HG03457 (cell line): ENCODE results near the gene NOTCH4.
"Not testable (repeated sequence)": the region's sequence is repeated elsewhere in the genome, so short reads cannot be mapped to it uniquely, and the experiment has no call there.

Experiments
- ATAC-seq: cut with Tn5 transposase; IDR thresholded peaks from one replicate; pipeline ENCODE4 v1.9.1; 2021; ENCODE audit warnings: moderate number of reproducible peaks; ENCODE audit not compliant: unreplicated experiment

NOTCH4 gene

DNA sequence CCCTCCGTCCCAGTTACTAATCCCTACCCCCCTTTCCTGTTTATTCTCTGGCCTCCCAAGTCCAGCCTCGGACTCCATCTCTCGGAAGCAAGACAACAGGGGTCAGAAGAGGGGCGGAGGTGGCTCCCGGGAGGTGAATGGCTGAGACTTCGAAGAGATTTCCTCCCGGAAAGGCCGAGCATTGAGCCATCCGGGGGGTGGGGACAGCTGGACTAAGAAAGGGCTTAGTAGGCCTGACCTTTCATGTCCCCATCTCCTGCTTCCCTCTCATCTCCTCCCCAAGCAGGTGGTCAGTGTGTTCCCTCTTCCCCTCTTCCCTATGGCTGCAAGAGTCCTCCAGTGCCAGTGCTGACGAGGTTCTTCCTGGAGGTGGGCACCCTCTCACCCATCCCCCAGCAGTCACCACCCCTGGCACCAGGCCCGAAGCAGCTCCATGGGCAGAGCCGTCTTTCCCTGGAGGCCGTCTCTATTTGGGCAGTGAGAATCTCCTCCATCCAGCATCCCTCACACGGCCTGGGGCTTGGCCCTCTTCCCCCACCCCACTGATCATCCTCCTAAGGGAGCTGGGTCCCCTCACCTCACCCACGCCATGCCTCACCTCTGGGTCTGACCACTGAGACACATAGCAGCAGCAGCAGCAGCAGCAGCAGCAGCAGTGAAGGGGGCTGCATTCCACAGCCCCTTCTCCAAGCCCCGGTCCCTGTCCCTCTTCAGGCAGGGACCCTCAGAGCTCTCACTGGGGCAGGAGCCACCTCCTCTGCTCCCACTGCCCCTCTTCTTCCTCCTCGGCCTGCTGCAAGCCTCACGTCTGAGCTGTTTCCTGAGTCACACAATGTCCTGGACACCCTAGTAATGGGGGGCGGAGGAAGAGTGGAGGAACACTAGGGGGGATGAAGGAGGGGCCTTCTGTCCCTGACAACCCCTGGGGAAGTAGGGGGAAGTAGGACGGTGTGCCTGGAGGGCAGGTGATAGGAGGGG, at the start of gene NOTCH4:
Gene NOTCH4, minus strand, starts transcription at position 810 of the 978 bp plus-strand sequence. Its CDS starts 139 bp downstream, at position 671.
- no peak for ATAC-seq

DNA sequence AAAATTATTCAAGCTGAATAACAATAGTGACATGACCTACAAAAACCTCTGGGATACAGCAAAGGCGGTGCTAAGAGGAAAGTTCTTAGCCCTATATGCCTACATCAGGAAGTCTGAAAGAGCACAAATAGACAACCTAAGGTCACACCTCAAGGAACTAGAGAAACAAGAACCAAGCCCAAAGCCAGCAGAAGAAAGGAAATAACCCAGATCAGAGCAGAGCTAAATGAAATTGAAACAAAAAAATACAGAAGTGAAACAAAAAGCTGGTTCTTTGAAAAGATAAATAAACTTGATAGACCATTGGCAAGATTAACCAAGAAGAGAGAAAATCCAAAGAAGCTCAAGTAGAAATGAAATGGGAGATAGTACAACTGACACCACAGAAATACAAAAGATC, 47.6 kb upstream of the NOTCH4 start:
- no peak for ATAC-seq

DNA sequence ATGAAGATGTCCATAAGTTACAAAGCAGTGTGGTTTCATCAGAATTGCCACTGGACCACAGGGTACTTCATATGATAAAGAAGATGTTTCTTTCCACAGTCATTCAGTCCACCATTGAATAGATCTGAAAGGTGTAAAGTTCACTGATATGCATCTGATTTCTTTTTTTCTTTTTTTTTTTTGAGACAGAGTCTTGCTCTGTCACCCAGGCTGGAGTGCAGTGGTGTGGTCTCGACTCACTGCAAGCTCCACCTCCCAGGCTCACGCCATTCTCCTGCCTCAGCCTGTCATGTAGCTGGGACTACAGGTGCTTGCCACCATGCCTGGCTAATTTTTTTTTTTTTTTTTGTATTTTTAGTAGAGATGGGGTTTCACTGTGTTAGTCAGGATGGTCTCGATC, 44.6 kb upstream of the NOTCH4 start:
- not testable (repeated sequence) for ATAC-seq

DNA sequence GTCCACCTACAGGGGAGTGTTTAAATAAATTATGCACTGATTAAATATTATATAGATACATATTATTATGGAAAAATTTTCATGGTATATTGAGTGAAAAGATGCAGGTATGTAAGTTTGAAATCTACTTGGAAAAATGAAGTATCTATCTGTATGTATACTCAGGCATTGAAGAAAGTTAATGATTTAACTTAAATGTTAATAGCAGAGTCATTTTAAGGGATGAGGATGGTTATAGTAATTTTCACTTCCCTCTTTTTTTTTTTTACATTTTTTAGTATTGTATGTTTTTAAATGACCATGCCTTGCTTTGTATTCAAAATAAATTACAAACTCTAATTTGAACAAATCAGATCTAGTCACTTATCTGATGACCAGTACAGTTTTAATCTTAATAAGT, 43.2 kb upstream of the NOTCH4 start:
- ATAC-seq: no peak

DNA sequence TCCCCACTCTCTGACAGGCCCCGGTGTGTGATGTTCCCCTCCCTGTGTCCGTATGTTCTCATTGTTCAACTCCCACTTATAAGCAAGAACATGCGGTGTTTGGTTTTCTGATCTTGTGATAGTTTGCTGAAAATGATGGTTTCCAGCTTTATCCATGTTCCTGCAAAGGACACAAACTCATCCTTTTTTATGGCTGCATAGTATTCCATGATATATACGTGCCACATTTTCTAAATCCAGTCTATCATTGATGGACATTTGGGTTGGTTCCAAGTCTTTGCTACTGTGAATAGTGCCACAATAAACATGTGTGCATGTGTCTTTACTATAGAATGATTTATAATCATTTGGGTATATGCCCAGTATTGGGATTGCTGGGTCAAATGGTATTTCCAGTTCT, 33.4 kb upstream of the NOTCH4 start:
- ATAC-seq: not testable (repeated sequence)

DNA sequence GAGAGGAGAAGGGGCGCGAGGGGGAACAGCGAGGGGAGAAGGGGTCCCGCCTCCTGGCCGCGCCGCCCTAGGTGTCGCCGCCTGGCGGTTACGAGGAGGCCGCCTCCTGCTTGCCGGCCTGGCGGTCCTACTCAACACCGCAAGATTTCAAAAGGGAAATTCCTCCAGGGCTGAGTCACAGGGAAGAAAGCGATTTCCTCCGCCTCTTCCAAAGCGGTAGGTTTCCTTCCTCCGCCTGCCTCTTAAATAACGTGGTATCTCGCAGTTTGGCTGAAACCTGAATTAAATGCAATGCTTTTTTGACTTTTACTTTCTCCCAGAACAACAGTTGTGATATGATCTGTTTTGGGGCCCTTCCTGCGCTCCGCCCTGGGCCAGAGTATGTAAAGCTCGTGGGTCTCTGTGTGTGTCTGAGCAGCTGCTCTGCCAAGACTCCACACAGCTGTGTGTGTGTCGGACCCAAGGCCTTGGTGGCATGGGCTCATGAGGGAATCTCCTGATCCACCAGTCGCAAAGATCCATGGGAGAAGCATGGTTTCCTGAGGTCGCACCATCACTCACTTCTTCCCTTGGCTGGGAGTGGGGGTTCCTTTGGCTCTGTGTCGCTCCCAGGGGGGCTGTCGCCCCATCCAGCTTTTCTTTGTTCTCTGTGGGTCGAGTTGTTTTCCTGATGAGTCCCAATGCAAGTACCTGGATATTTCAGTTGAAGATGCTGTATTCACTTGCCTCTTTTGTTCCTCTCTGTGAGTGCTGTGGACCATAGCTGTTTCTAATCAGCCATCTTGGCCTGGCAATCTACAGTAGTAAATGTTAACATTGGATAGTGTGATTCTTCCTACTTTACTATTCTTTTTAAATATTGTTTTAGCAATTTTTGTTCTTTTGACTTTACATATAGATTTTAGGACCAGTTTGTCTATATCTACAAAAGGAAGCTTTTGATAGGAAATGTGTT, 31.6 kb upstream of the NOTCH4 start:
- ATAC-seq: no peak

DNA sequence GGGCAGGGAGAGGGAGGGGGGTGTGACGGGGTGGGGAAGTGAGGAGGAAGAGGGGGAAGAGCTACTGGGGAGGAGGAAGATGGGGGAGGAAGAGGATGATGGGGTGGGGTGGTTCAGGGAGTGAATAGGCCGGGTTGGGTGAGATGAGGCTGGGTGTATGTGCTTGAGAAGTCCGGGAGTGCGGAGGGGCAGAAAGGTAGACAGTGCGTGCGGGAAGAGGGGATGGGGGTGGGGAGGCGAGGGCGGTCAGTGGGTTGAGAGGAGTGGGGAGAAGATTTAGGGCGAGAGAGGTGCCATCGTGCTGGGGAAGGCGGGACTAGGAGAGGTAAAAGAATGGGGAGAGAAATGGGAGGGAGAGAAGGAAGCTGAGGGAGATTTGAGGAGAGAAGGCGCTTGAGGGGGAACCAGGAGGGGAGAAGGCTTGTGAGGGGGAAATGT, 30.9 kb upstream of the NOTCH4 start:
- no peak for ATAC-seq

DNA sequence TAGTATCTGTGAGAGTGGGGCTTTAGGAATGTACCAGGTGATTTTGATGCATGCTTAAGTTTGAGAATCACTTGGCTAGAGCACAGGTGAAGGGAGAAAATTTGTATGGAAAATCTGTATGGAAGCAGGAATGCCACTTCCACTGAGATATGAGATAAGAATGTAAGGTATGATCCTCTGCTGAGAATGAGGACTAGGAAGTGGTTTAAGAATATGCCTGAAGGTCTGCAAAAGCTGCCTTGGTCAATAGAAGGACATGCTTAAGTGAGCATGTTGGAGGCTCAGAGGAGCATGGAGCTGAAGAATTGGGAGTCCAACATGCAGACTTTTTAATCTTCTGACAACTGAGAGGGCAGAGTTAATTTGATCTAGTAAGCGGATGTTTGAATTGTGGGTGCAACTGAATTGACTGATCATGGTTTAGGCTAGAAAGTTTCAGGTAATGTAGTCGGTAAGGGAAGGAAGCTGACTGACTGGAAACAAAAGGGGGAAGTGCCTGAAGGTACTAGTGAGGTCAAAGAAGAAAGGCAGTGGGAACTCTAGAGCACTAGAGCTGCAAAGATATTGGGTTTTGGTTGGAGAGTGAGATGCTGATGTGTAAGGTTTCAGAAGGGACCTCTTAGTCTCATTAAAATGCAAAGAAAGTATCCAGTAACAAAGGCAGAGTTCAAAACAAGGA, 28.6 kb upstream of the NOTCH4 start:
- no peak for ATAC-seq

DNA sequence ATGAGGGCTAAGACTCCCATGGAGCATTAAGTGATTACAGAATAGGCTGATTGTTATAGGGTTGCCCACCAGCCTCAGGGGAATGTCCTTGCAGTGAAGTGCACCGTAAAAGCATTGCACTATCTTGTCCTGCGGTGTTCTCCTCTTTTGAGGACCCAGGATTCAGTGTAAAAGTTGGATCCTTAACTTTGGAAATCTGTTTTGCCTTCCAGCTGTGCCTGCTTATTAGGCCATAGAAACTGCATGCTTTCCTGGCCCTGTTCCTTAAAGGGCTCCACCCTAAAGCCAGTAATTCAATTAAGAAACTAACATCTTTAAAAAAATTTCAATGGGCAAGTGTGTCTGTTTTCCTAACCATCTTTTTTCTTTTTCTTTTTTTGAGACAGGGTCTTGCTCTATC, 25.4 kb upstream of the NOTCH4 start:
- ATAC-seq: no peak

DNA sequence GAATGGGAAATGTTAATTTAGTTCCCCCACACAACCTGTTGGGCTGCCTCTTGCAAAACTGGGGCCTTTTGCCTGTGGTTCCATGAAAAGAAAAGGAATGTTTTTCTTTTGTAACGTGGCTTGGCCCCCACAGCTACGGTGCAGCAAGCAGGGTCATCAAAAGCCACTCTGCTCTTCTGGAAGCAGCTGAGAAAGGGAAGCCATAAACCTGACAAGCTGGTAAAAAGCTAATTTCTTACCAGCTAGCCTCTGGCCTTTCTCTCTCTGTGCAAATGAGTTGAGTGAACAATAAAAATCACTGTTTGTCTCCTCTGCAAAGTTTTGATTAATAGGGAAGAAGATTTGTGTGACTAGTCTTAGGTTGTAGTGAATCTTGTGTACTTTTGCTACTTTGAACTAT, 23.5 kb upstream of the NOTCH4 start:
- no peak for ATAC-seq

DNA sequence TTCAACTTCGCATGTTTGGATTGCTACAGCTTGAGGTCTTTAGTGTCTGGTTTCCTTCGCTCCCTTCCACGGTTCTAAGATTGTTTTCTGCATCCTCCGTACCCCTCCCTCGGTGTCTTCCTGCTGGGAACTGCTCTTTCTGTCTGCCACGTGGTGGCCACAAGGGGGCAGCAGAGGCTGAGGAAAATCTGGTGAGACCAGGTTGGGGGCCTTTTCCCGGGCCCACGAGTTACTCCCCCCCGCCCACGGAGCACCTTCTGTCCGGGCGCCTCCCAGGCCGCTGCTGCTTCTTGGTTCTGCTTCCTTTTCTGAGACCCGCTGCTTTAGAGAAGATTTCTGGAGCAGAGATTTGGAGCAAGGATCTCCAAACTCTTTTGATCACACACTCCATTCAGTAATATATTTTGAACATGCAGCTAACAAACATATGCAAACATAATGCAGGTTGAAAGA, 21.1 kb upstream of the NOTCH4 start:
- ATAC-seq: no peak

DNA sequence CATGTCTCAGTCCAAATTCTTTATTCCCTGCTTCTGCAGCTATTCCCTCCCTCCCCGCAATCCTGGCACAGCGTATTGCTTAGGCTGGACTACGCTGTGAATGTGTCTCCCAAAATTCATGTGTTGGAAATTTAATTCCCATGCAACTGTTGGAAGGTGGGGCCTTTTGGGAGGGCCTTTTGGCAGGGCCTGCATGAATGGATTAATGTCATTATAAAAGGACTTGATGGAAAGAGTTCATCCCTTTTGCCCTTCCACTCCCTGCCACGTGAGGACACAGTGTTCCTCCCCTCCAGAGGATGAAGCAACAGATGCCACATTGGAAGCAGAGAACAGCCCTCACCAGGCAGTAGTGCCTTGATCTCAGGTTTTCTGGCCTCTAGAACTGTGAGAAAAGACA, 20.4 kb upstream of the NOTCH4 start:
- ATAC-seq: no peak

DNA sequence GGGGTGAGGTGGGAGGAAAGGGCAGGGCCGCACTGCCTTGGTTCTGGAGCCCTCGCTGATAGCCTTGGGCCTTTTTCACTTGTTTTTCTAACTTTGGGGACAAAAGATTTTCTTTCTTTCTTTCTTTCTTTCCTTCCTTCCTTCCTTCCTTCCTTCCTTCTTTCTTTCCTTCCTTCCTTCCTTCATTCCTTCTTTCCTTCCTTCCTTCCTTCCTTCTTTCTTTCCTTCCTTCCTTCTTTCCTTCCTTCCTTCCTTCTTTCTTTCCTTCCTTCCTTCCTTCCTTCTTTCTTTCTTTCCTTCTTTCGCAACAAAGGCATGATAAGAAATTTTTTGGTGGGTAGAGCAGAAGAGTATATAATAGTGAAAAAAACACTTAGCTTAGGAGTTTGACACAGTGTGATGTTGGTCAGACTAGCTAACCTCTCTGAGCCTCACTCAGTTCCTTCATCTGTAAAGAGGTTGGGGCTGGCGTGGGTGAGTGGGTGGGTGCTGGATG, 18.5 kb upstream of the NOTCH4 start:
- not testable (repeated sequence) for ATAC-seq

DNA sequence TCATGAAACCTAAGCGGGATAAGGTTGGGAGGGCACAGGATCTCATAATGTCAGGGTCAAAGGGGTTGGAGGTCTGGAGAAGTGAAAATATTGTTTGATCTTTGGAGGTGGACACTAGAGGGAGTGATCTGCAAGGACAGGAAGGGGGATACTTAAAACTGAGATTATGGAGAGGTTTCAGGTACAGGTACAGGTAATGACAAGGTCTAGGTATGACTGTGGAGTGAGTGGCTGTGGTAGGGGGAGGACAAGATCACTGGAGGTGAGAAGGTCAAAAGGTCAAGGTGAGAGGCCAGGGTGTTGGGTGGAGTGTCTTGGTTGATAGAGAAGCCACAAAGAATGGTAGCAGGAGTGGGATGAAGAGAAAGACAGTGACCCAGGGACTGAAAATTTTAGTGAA, 16.8 kb upstream of the NOTCH4 start:
- no peak for ATAC-seq

DNA sequence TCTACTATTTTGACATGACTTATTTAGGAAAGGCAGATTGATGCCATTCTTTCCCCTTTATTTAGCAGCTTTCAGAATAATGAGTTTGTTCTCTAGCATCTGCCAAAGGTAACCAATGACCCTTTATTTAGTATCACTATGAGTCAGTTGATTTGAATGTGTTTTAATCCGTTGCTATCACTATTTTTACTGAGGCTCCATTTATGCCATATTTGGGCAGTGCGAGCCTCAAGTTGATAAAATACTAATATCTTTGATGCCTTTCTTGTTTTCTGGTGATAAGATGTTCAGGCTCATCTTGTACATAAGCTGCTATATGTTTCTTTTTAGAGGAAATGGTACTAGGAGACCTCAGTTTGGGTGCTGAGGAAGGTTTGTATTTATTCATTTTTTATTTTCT, 15.6 kb upstream of the NOTCH4 start:
- ATAC-seq: no peak

DNA sequence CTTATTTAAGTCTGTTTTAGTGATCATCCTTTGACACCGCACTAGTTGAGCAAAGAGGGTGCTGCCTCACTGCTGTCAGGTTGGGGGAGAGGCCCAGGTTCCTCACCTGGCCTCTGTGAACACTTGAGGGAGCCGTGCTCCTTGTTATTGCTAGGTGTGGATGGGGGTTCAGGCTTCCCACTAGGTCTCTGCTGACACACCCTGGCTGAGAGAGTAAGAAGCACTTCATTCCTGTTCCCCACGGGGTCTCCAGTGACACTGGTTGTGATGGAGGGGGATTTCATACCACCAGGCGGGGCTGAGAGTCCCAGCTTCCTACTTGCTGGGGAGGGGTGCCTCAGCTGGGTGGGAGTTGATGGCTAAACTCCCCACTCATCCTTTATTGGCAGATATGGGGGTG, 11.1 kb upstream of the NOTCH4 start:
- no peak for ATAC-seq

DNA sequence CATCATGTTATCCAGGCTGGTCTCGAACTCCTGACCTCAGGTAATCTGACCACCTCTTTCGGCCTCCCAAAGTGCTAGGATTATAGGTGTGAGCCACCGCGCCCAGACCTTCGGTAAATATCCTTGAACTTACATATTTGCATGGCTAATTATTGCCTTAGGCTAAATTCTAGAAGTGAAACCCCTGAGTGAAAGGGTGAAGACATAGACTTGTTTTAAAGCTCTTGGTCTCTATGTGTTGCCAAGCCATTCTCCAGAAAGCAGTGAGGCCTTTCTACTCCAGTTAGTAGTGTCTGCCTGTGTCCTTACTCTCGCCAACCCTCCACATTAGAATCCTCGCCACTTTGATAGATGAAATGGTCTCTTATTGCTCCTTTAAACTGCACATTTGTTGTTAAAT, 2.6 kb upstream of the NOTCH4 start:
- no peak for ATAC-seq

DNA sequence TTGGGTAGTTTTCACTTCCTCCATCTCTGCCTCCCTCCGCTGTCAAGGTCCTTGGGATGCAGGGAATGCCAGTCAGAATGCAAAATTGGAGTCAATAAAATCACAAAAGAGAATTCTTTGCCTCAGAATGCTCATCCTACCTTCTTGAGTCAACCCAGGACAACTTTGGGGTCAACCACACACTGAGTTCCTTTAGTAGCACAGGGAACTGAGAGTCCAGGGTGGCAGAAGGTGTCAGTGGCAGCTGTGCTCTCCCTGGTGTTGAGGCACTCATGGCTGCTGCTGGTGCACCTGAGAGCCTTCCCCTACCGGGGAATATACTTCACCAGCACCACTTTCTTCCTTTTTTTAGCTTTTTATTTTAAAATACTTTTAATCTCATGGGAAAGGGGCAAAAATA, 829 bp upstream of the NOTCH4 start:
- ATAC-seq: no peak

DNA sequence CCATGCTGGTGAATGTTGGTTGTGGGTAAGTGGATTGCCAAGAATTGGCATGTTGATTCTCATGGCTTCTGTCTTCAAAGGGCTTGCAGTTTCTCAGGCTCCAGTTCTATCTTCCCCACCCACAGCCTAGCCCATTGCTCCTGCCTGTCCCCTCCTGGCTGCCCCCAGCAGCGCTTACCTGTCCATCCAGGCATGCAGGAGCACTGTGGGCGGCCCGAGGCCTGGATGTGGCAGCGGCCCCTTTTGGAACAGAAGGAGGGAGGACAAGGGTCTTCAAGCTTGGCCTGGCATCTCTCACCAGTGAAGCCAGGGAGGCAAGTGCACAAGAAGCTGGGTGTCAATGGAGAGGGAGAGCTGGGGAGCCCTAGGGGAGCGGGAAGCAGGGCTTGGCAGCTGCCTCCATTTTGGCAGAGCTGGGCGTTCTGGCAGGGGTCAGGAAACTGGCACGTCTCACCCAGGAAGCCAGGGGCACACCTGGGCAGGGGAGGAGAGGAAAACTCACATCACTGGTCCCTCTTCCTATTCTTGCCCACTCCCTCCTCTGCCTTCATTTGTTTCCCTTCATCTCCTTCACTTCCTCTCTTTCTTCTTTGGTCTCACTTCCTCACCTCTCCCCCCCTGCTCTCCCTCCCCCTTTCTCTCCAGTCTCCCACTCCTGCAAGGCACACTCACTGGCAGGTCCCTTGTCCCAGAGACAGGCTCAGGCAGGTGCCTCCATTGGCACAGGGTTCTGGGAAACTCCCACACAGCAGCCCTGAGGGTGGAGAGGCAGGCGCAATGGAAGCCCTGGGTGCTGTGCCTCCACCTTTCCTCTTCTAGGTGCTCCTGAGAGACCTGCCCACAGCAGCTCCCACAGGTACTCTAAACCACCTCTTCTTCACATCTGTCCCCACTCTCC, 1.3 kb downstream of the NOTCH4 start:
- ATAC-seq: no peak

DNA sequence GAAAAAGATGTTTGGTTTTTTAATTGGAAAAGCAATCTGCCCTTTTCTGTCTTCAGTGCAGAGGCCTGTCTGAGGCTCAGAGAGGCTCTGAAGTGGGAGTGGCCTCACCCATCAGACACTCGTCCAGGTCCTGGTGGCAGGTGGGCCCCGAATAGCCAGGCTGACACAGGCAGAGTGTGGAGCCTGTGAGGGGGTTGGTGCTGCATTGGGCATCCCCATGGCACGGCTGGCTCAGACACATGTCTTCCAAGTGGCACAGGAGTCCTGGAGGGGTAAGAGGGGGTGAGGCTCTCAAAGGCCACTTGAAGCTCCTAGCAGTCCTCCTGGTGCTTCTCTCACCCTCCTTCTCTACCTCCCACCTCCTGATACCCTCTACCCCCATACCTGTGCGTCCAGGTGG, 3.8 kb downstream of the NOTCH4 start:
- ATAC-seq: no peak
